Measurements from ENCODE around the gene C1QC.

DNA sequence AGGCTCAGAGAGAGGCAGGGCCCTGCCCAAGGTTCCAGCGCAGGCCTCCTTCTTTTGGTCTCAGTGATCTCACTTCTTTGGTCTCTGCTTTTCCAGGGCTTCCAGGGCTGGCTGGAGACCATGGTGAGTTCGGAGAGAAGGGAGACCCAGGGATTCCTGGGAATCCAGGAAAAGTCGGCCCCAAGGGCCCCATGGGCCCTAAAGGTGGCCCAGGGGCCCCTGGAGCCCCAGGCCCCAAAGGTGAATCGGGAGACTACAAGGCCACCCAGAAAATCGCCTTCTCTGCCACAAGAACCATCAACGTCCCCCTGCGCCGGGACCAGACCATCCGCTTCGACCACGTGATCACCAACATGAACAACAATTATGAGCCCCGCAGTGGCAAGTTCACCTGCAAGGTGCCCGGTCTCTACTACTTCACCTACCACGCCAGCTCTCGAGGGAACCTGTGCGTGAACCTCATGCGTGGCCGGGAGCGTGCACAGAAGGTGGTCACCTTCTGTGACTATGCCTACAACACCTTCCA lies 17.3 kb downstream of the C1QC start:
- TF ChIP-seq POLR2AphosphoS5 (IDR thresholded peaks at IDR 0.05; ENCODE audit: low read depth, low read length) (no peak), POLR2A (IDR thresholded peaks at IDR 0.05; ENCODE audit: low read depth, low read length) (no peak)
